SK-N-SH (cell line): ENCODE results near the gene WDR82.

Experiments used
- CTCF ChIP-seq: fragments of 200-600 bp; sonication (generic); IDR thresholded peaks from 2 replicates; pipeline ENCODE4 v1.6.1; 2017; ENCODE audit warnings: antibody characterized with exemption, mild to moderate bottlenecking, moderate library complexity
- FOXM1 ChIP-seq: IDR thresholded peaks from 2 replicates; pipeline ENCODE4 v1.4.0; 2012; ENCODE audit warnings: low read depth, mild to moderate bottlenecking
- MAX ChIP-seq: IDR thresholded peaks from 2 replicates; pipeline ENCODE4 v1.4.0; 2012; ENCODE audit warnings: low read depth
- MEF2A ChIP-seq: IDR thresholded peaks from 2 replicates; pipeline ENCODE4 v1.4.0; 2012; ENCODE audit warnings: low read depth, borderline replicate concordance
- NRF1 ChIP-seq: IDR thresholded peaks from 2 replicates; pipeline ENCODE4 v1.6.1; 2012; ENCODE audit warnings: low read depth, mild to moderate bottlenecking, low read length
- POLR2AphosphoS5 ChIP-seq: IDR thresholded peaks from 2 replicates; pipeline ENCODE4 v1.6.1; 2012; ENCODE audit warnings: low read depth, low read length
- RAD21 ChIP-seq: IDR thresholded peaks from 2 replicates; pipeline ENCODE4 v1.6.1; 2012; ENCODE audit warnings: mild to moderate bottlenecking, low read length
- RCOR1 ChIP-seq: fragments of 150-350 bp; IDR thresholded peaks from 2 replicates; pipeline ENCODE4 v1.6.1; 2017; ENCODE audit warnings: antibody characterized with exemption, low read length

GRCh38 chr3:52280050-52280461 is 1.6 kb upstream of the WDR82 start:
- TF ChIP-seq CTCF (no peak), POLR2AphosphoS5 (peak; percentile 39), MEF2A (no peak), NRF1 (no peak), FOXM1 (no peak), RCOR1 (peak; percentile 71; the same call in 1 of the 2 replicates), MAX (no peak), RAD21 (no peak; the same call in 1 of the 2 replicates)
